Fibroblast of peridontal ligament (primary cell): ENCODE results near the gene ATP10A.

Experiments used
- DNase-seq: peaks from one replicate; pipeline ENCODE4 v3.0.0-alpha.2; 2010; ENCODE audit errors: extremely low read depth

ATP10A gene

GRCh38 chr15:25812845-25813244 lies 50.3 kb downstream of the ATP10A start:
- DNase-seq, result no peak

- DNase-seq, result no peak
Measured at GRCh38 chr15:25812073-25812472, 51.1 kb downstream of the ATP10A start.

- DNase-seq, result no peak
Measured at GRCh38 chr15:25811481-25811906, 51.6 kb downstream of the ATP10A start.

GRCh38 chr15:25810631-25811091 lies 52.5 kb downstream of the ATP10A start:
- DNase-seq, result no peak

- DNase-seq, result no peak
Measured at GRCh38 chr15:25810154-25810553, 53.0 kb downstream of the ATP10A start.

- DNase-seq, result no peak
Measured at GRCh38 chr15:25807063-25807462, 56.1 kb downstream of the ATP10A start.

- no peak for DNase-seq
Measured at GRCh38 chr15:25805031-25805430, 58.1 kb downstream of the ATP10A start.

- no peak for DNase-seq
Measured at GRCh38 chr15:25804451-25804850, 58.7 kb downstream of the ATP10A start.

GRCh38 chr15:25803541-25803940 lies 59.6 kb downstream of the ATP10A start:
- no peak for DNase-seq

- DNase-seq, result no peak
Measured at GRCh38 chr15:25803036-25803435, 60.1 kb downstream of the ATP10A start.

GRCh38 chr15:25802285-25802830 lies 60.8 kb downstream of the ATP10A start:
- no peak for DNase-seq

GRCh38 chr15:25801586-25802284 lies 61.4 kb downstream of the ATP10A start:
- no peak for DNase-seq

- DNase-seq, result no peak
Measured at GRCh38 chr15:25800761-25801515, 62.2 kb downstream of the ATP10A start.

- DNase-seq, result no peak
Measured at GRCh38 chr15:25799906-25800700, 63.0 kb downstream of the ATP10A start.

- DNase-seq, result peak; percentile 32
Measured at GRCh38 chr15:25797936-25798901, 64.9 kb downstream of the ATP10A start.

- DNase-seq, result no peak
Measured at GRCh38 chr15:25797511-25797935, 65.6 kb downstream of the ATP10A start.

GRCh38 chr15:25797035-25797434 lies 66.1 kb downstream of the ATP10A start:
- no peak for DNase-seq

GRCh38 chr15:25796395-25796794 lies 66.7 kb downstream of the ATP10A start:
- DNase-seq, result no peak

GRCh38 chr15:25795712-25796111 lies 67.4 kb downstream of the ATP10A start:
- DNase-seq, result no peak

GRCh38 chr15:25795061-25795460 lies 68.1 kb downstream of the ATP10A start:
- no peak for DNase-seq
